Tibial nerve (tissue), 4 donors: ENCODE results near the gene PLEKHG4.

Experiments
- EP300 ChIP-seq, 2 donors: sonication (generic); formaldehyde crosslinking; IDR thresholded peaks; one replicate each; pipeline ENCODE4 v1.6.1; 2017; ENCODE audit warnings: antibody characterized with exemption in 2 of 2, mild to moderate bottlenecking in 1 of 2
- POLR2A ChIP-seq, 2 donors: fragments of 450-650 bp; IDR thresholded peaks; one replicate each; pipeline ENCODE4 v1.6.1; 2017; ENCODE audit warnings: antibody characterized with exemption in 2 of 2, mild to moderate bottlenecking in 2 of 2, moderate library complexity in 2 of 2
- TF ChIP-seq, protein P1 (sequence below), 5 experiments: fragments of 200-600 bp in 3 of 5; fragments of 450-650 bp in 2 of 5; sonication (generic) in 3 of 5; IDR thresholded peaks; one replicate each; pipeline ENCODE4 v1.5.1; 2016 to 2019; ENCODE audit warnings: antibody characterized with exemption in 5 of 5, mild to moderate bottlenecking in 3 of 5, moderate library complexity in 2 of 5

DNA sequence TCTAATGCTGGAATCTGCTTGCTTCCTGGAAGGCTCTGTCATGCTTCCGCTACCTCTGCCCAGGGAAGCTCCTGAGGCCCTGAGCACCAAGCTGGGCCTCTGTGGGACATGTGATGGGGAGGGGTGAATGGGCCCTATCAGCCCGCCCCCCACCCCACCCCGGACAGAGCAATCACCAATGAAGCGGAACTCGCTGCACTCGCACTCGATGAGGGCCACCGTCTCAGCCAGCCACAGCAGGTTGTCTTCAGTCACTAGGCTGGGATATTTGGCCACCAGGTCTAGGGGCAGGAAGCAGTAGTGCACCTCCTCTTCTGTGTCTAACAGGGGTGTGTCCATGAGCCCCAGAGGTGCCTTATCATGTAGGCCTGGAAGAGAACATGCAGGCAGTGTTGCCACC lies 23.6 kb downstream of the PLEKHG4 start:
- TF ChIP-seq, protein P1, sequence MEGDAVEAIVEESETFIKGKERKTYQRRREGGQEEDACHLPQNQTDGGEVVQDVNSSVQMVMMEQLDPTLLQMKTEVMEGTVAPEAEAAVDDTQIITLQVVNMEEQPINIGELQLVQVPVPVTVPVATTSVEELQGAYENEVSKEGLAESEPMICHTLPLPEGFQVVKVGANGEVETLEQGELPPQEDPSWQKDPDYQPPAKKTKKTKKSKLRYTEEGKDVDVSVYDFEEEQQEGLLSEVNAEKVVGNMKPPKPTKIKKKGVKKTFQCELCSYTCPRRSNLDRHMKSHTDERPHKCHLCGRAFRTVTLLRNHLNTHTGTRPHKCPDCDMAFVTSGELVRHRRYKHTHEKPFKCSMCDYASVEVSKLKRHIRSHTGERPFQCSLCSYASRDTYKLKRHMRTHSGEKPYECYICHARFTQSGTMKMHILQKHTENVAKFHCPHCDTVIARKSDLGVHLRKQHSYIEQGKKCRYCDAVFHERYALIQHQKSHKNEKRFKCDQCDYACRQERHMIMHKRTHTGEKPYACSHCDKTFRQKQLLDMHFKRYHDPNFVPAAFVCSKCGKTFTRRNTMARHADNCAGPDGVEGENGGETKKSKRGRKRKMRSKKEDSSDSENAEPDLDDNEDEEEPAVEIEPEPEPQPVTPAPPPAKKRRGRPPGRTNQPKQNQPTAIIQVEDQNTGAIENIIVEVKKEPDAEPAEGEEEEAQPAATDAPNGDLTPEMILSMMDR (IDR thresholded peaks at IDR 0.05), result no peak
- TF ChIP-seq EP300 (IDR thresholded peaks at IDR 0.05) (no peak), POLR2A (IDR thresholded peaks at IDR 0.05) (no peak)
